Activated B cell treated with CpG ODN at 0.5 μM for 24 hours (primary cell): ENCODE results near the gene MACROD2. TPM values are rescaled to one million over a fixed set of nuclear protein-coding genes. Genes with fewer than 3 reads are reported as not detected.

Experiments
- ATAC-seq: fragments of 200-7000 bp; cut with Tn5 transposase; one replicate; pipeline ENCODE4 v1.10.0; 2021; ENCODE audit warnings: low read depth, mild to moderate bottlenecking, moderate library complexity
- CTCF ChIA-PET: fragments of 350-600 bp; sonication (Branson Sonifier 250); formaldehyde crosslinking; loops from one replicate; lab custom pipeline; 2021; ENCODE audit warnings: antibody characterized with exemption; lab: Charles Lee
- POLR2A ChIA-PET: fragments of 350-600 bp; sonication (Branson Sonifier 250); formaldehyde crosslinking; loops from one replicate; lab custom pipeline; 2021; ENCODE audit warnings: antibody characterized with exemption; lab: Charles Lee
- DNase-seq: peaks from one replicate; pipeline ENCODE4 v3.0.0; 2022
- H3K27ac Mint-ChIP-seq: one replicate; pipeline ENCODE4 v1.8.0; 2020; ENCODE audit warnings: mixed read lengths
- H3K27me3 Mint-ChIP-seq: one replicate; pipeline ENCODE4 v1.8.0; 2021; ENCODE audit warnings: mixed read lengths
- H3K36me3 Mint-ChIP-seq: one replicate; pipeline ENCODE4 v1.8.0; 2021; ENCODE audit warnings: low read depth, mixed read lengths
- H3K4me1 Mint-ChIP-seq: one replicate; pipeline ENCODE4 v1.8.0; 2021; ENCODE audit warnings: mixed read lengths
- H3K4me3 Mint-ChIP-seq: one replicate; pipeline ENCODE4 v1.8.0; 2020; ENCODE audit warnings: mild to moderate bottlenecking, mixed read lengths
- H3K9me3 Mint-ChIP-seq: one replicate; pipeline ENCODE4 v1.8.0; 2020; ENCODE audit warnings: mixed read lengths
- intact Hi-C: fragments of 100-400 bp; cut with micrococcal nuclease; formaldehyde crosslinking; loops from one replicate; pipeline ENCODE4 v1.15.1; 2024
- total RNA-seq: library from RNA; stranded (reverse); gene quantifications from 2 replicates; pipeline ENCODE4 v1.2.3, GENCODE V29; 2022
- TF ChIP-seq, protein P1 (sequence below): fragments of 200-600 bp; IDR thresholded peaks from one replicate; pipeline ENCODE4 v1.8.0; 2022; ENCODE audit warnings: antibody characterized with exemption, mild to moderate bottlenecking

MACROD2 gene
- total RNA-seq, 1 donor from 2014 or later: 55.1 TPM

- H3K27ac Mint-ChIP-seq: no peak overlapping the region
- H3K27me3 Mint-ChIP-seq: no peaks in the 10 kb centered on the region
- no peak for ATAC-seq
- TF ChIP-seq, protein P1, sequence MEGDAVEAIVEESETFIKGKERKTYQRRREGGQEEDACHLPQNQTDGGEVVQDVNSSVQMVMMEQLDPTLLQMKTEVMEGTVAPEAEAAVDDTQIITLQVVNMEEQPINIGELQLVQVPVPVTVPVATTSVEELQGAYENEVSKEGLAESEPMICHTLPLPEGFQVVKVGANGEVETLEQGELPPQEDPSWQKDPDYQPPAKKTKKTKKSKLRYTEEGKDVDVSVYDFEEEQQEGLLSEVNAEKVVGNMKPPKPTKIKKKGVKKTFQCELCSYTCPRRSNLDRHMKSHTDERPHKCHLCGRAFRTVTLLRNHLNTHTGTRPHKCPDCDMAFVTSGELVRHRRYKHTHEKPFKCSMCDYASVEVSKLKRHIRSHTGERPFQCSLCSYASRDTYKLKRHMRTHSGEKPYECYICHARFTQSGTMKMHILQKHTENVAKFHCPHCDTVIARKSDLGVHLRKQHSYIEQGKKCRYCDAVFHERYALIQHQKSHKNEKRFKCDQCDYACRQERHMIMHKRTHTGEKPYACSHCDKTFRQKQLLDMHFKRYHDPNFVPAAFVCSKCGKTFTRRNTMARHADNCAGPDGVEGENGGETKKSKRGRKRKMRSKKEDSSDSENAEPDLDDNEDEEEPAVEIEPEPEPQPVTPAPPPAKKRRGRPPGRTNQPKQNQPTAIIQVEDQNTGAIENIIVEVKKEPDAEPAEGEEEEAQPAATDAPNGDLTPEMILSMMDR: no peak
- ChIA-PET POLR2A (interaction anchor here (0.6 kb wide), 1 partner anchor 583 kb away, joined by 6 read pairs; no protein-coding TSS in a partner anchor), CTCF (no interaction called here)
- intact Hi-C loops: no loop called here
- H3K36me3 Mint-ChIP-seq: no peaks in the 10 kb centered on the region
- H3K4me3 Mint-ChIP-seq: no peak overlapping the region
- DNase-seq: no peak
- no peaks in the 10 kb centered on the region for H3K4me1 Mint-ChIP-seq
- no peaks in the 10 kb centered on the region for H3K9me3 Mint-ChIP-seq
Measured at GRCh38 chr20:14947536-14947935, 952.2 kb downstream of the MACROD2 start.

- H3K27me3 Mint-ChIP-seq: no peaks in the 10 kb centered on the region
- H3K4me3 Mint-ChIP-seq: no peak overlapping the region
- ChIA-PET POLR2A (interaction anchor here (0.6 kb wide), 1 partner anchor 583 kb away, joined by 6 read pairs; no protein-coding TSS in a partner anchor), CTCF (no interaction called here)
- no peaks in the 10 kb centered on the region for H3K9me3 Mint-ChIP-seq
- no peak overlapping the region for H3K27ac Mint-ChIP-seq
- no peaks in the 10 kb centered on the region for H3K36me3 Mint-ChIP-seq
- TF ChIP-seq, protein P1: no peak
- DNase-seq: no peak
- intact Hi-C loops: no loop called here
- H3K4me1 Mint-ChIP-seq: no peaks in the 10 kb centered on the region
- no peak for ATAC-seq
Measured at GRCh38 chr20:14947946-14948345, 952.6 kb downstream of the MACROD2 start.

GRCh38 chr20:14948416-14948815, 953.1 kb downstream of the MACROD2 start:
- Mint-ChIP-seq H3K27ac (no peak overlapping the region), H3K4me3 (no peak overlapping the region), H3K9me3 (no peaks in the 10 kb centered on the region), H3K27me3 (no peaks in the 10 kb centered on the region), H3K36me3 (no peaks in the 10 kb centered on the region), H3K4me1 (no peaks in the 10 kb centered on the region)
- no peak for ATAC-seq
- intact Hi-C loops: no loop called here
- ChIA-PET CTCF (no interaction called here), POLR2A (no interaction called here)
- DNase-seq: no peak
- TF ChIP-seq, protein P1: no peak

DNA sequence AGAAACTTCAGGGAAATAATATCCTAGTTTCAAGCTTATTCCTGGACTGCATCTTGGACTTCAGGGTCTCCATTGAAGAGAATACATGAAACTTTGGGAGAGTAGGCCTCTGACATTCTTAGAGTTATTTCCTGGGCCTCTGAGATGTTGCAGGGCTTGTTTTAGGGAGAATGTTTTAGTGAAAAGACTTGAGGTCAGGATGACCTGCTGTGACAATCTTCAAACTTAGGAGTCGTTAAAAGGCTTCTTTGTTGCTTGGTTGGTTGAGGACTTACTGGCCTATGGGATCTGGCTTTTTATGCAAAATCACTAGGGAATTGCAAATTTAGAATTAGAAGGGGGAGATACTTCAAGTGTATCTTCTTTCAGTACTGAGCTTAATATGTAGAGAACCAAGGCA, 955.3 kb downstream of the MACROD2 start:
- H3K36me3 Mint-ChIP-seq: no peaks in the 10 kb centered on the region
- H3K27ac Mint-ChIP-seq: no peak overlapping the region
- TF ChIP-seq, protein P1: no peak
- DNase-seq: no peak
- H3K9me3 Mint-ChIP-seq: no peaks in the 10 kb centered on the region
- ATAC-seq: no peak
- H3K4me1 Mint-ChIP-seq: no peaks in the 10 kb centered on the region
- ChIA-PET CTCF (no interaction called here), POLR2A (no interaction called here)
- H3K4me3 Mint-ChIP-seq: no peak overlapping the region
- H3K27me3 Mint-ChIP-seq: no peaks in the 10 kb centered on the region
- intact Hi-C loops: no loop called here

GRCh38 chr20:14951105-14951504, 955.8 kb downstream of the MACROD2 start:
- H3K4me1 Mint-ChIP-seq: no peaks in the 10 kb centered on the region
- DNase-seq (no peak), ATAC-seq (no peak)
- H3K27me3 Mint-ChIP-seq: no peaks in the 10 kb centered on the region
- CTCF ChIA-PET: no interaction called here
- intact Hi-C loops: no loop called here
- H3K9me3 Mint-ChIP-seq: no peaks in the 10 kb centered on the region
- TF ChIP-seq, protein P1: no peak
- no peak overlapping the region for H3K27ac Mint-ChIP-seq
- no peaks in the 10 kb centered on the region for H3K36me3 Mint-ChIP-seq
- H3K4me3 Mint-ChIP-seq: no peak overlapping the region
- POLR2A ChIA-PET: no interaction called here
